PC-3 (cell line): ENCODE results near the gene ZRANB3. TPM values are rescaled to one million over a fixed set of nuclear protein-coding genes. Genes with fewer than 3 reads are reported as not detected.
"Not testable (repeated sequence)": the region's sequence is repeated elsewhere in the genome, so short reads cannot be mapped to it uniquely, and the experiment has no call there.

Experiments
- ATAC-seq: fragments of 200-7000 bp; cut with Tn5 transposase; 2 replicates; pipeline ENCODE4 v1.9.1; 2020; ENCODE audit warnings: mild to moderate bottlenecking, moderate library complexity
- BruUV-seq: library from RNA; stranded (reverse); fragments of 400-500 nt; replicated peaks from 2 replicates; lab custom pipeline; 2021; lab: Mats Ljungman, UMichigan
- CTCF ChIA-PET: fragments of 300-600 bp; sonication (Branson Sonifier 250); formaldehyde crosslinking; loops from one replicate; lab custom pipeline; 2022; ENCODE audit warnings: antibody characterized with exemption; lab: Charles Lee
- POLR2A ChIA-PET: fragments of 300-600 bp; sonication (Branson Sonifier 250); formaldehyde crosslinking; loops from one replicate; lab custom pipeline; 2022; ENCODE audit warnings: antibody characterized with exemption; ENCODE audit not compliant: unreplicated experiment; lab: Charles Lee
- DNase-seq: peaks from one replicate; pipeline ENCODE4 v3.0.0-alpha.2; 2015
- H2AFZ ChIP-seq: fragments of 300-600 bp; sonication (generic); 2 replicates; pipeline ENCODE4 v1.6.0; 2016; ENCODE audit warnings: antibody characterized with exemption, low read length
- H3F3A ChIP-seq: fragments of 300-600 bp; sonication (generic); one replicate; pipeline ENCODE4 v1.6.0; 2017; ENCODE audit warnings: antibody characterized with exemption, low read length, control low read depth, mild to moderate bottlenecking; ENCODE audit not compliant: unreplicated experiment
- H3K27ac ChIP-seq: fragments of 300-600 bp; sonication (generic); 2 replicates; pipeline ENCODE4 v1.5.1; 2016; ENCODE audit warnings: mild to moderate bottlenecking, low read length
- H3K27me3 ChIP-seq: fragments of 300-600 bp; sonication (generic); 2 replicates; pipeline ENCODE4 v1.6.1; 2016; ENCODE audit warnings: low read length, mixed read lengths
- H3K36me3 ChIP-seq: fragments of 300-600 bp; sonication (generic); 2 replicates; pipeline ENCODE4 v1.6.1; 2016; ENCODE audit warnings: low read depth, mixed run types, low read length, mixed read lengths
- H3K4me1 ChIP-seq: fragments of 300-600 bp; sonication (generic); 2 replicates; pipeline ENCODE4 v1.5.1; 2016; ENCODE audit warnings: low read length; ENCODE audit not compliant: insufficient read depth
- H3K4me2 ChIP-seq: fragments of 300-600 bp; sonication (generic); 2 replicates; pipeline ENCODE4 v1.6.0; 2016; ENCODE audit warnings: low read length
- H3K4me3 ChIP-seq: fragments of 300-600 bp; sonication (generic); 2 replicates; pipeline ENCODE4 v1.5.1; 2016; ENCODE audit warnings: mild to moderate bottlenecking, low read length, mixed read lengths
- H3K79me2 ChIP-seq: fragments of 300-600 bp; sonication (generic); 2 replicates; pipeline ENCODE4 v1.6.1; 2017; ENCODE audit warnings: low read length, mixed read lengths
- H3K9ac ChIP-seq: fragments of 300-600 bp; sonication (generic); 2 replicates; pipeline ENCODE4 v1.6.0; 2016; ENCODE audit warnings: mild to moderate bottlenecking, low read length
- H3K9me2 ChIP-seq: fragments of 300-600 bp; sonication (generic); replicated peaks from 2 replicates; pipeline ENCODE4 v1.6.1; 2016; ENCODE audit warnings: mixed run types, low read length, mixed read lengths
- H3K9me3 ChIP-seq: fragments of 300-600 bp; sonication (generic); 2 replicates; pipeline ENCODE4 v1.6.1; 2016; ENCODE audit warnings: low read length, mixed read lengths
- H4K20me1 ChIP-seq: fragments of 300-600 bp; sonication (generic); 2 replicates; pipeline ENCODE4 v1.6.1; 2016; ENCODE audit warnings: low read length, mixed read lengths
- CTCF ChIP-seq: fragments of 300-600 bp; sonication (generic); conservative IDR thresholded peaks from 2 replicates; pipeline ENCODE4 v1.5.1; 2017; ENCODE audit warnings: antibody characterized with exemption, low read depth, mild to moderate bottlenecking, low read length
- EZH2 ChIP-seq: fragments of 300-600 bp; sonication (generic); IDR thresholded peaks from one replicate; pipeline ENCODE4 v1.6.1; 2017; ENCODE audit warnings: antibody characterized with exemption, mild to moderate bottlenecking, low read length; ENCODE audit not compliant: unreplicated experiment
- EZH2phosphoT487 ChIP-seq: fragments of 300-600 bp; sonication (generic); IDR thresholded peaks from 2 replicates; pipeline ENCODE4 v1.6.1; 2018; ENCODE audit warnings: mild to moderate bottlenecking, antibody characterized with exemption, low read length, borderline replicate concordance
- intact Hi-C: fragments of 100-400 bp; cut with micrococcal nuclease; formaldehyde crosslinking; loops from 2 replicates; pipeline ENCODE4 v1.9.0; 2023
- total RNA-seq: library from RNA; depleted of rRNA; stranded (reverse); fragments of >200 nt; gene quantifications from 2 replicates; pipeline ENCODE4 v1.2.3, GENCODE V29; 2014

Gene ZRANB3
- total RNA-seq, 1 experiment from 2014 or later, result 8.6 TPM

GRCh38 chr2:135299165-135299564 lies 231.9 kb downstream of the ZRANB3 start:
- Histone ChIP-seq H3K4me3 (no peak overlapping the region), H3K4me2 (no peak overlapping the region), H3K9me3 (no peaks in the 10 kb centered on the region), H2AFZ (no peak overlapping the region), H3K27ac (no peak overlapping the region), H3F3A (no peaks in the 10 kb centered on the region), H3K79me2 (no peaks in the 10 kb centered on the region), H3K27me3 (no peaks in the 10 kb centered on the region), H4K20me1 (no peaks in the 10 kb centered on the region), H3K9ac (no peak overlapping the region), H3K36me3 (no peaks in the 10 kb centered on the region), H3K4me1 (no peaks in the 10 kb centered on the region), H3K9me2 (no peaks in the 10 kb centered on the region)
- BruUV-seq, result no TSS peak
- DNase-seq (no peak), ATAC-seq (no peak)
- POLR2A ChIA-PET, result no interaction called here
- TF ChIP-seq EZH2phosphoT487 (no peak), CTCF (no peak), EZH2 (no peak)
- CTCF ChIA-PET, result no interaction called here
- intact Hi-C loops, result no loop called here

GRCh38 chr2:135287121-135287520 lies 243.9 kb downstream of the ZRANB3 start:
- H3K36me3 ChIP-seq, H2AFZ ChIP-seq, DNase-seq, H3K9ac ChIP-seq, intact Hi-C loops, H3K9me2 ChIP-seq, BruUV-seq, H3K4me1 ChIP-seq, H3K9me3 ChIP-seq, H3K79me2 ChIP-seq, H3K27me3 ChIP-seq, CTCF ChIA-PET, H3K4me2 ChIP-seq, POLR2A ChIA-PET, H4K20me1 ChIP-seq, H3F3A ChIP-seq, H3K4me3 ChIP-seq, H3K27ac ChIP-seq, ATAC-seq: not testable (repeated sequence)

- ChIA-PET CTCF (no interaction called here), POLR2A (no interaction called here)
- DNase-seq (no peak), ATAC-seq (no peak)
- Histone ChIP-seq H3K79me2 (no peaks in the 10 kb centered on the region), H3K4me1 (no peaks in the 10 kb centered on the region), H2AFZ (no peak overlapping the region), H3K27ac (no peak overlapping the region), H4K20me1 (no peaks in the 10 kb centered on the region), H3K36me3 (no peaks in the 10 kb centered on the region), H3K4me2 (no peak overlapping the region), H3K9me2 (no peaks in the 10 kb centered on the region), H3F3A (no peaks in the 10 kb centered on the region), H3K9ac (no peak overlapping the region), H3K27me3 (no peaks in the 10 kb centered on the region), H3K9me3 (no peaks in the 10 kb centered on the region), H3K4me3 (no peak overlapping the region)
- no TSS peak for BruUV-seq
- intact Hi-C loops, result no loop called here
- no peak for TF ChIP-seq CTCF
Measured at GRCh38 chr2:135285391-135285790, 245.6 kb downstream of the ZRANB3 start.
